A549 (cell line): Measurements from ENCODE around the gene FCER1G.

Source experiments
- CEBPB ChIP-seq, 2 experiments: fragments of >200 bp in 1 of 2; sonication (Bioruptor Twin) in 1 of 2; formaldehyde crosslinking in 1 of 2; IDR thresholded peaks; 2 replicates each; pipeline ENCODE4 v1.6.1; 2012 to 2016
- EP300 ChIP-seq, 2 experiments: fragments of >200 bp; sonication (Bioruptor Twin); formaldehyde crosslinking; IDR thresholded peaks; 2 replicates in 1 of 2; 3 replicates in 1 of 2; pipeline ENCODE4 v1.6.1; 2016 to 2017
- HDAC2 ChIP-seq: fragments of 200-600 bp; sonication (generic); IDR thresholded peaks from 2 replicates; pipeline ENCODE4 v1.6.1; 2016
- MAX ChIP-seq: IDR thresholded peaks from 2 replicates; pipeline ENCODE4 v1.6.1; 2012
- MAZ ChIP-seq: fragments of 150-350 bp; IDR thresholded peaks from 2 replicates; pipeline ENCODE4 v1.6.1; 2014; ENCODE audit warnings: antibody characterized with exemption, low read depth, low read length, borderline replicate concordance
- POLR2A ChIP-seq: IDR thresholded peaks from 2 replicates; pipeline ENCODE4 v1.6.1; 2012; ENCODE audit warnings: mild to moderate bottlenecking, low read length
- REST ChIP-seq: fragments of 200-600 bp; sonication (generic); IDR thresholded peaks from 2 replicates; pipeline ENCODE4 v1.6.1; 2016; ENCODE audit warnings: antibody characterized with exemption, mild to moderate bottlenecking, moderate library complexity
- SMC3 ChIP-seq: fragments of >200 bp; sonication (Bioruptor Twin); formaldehyde crosslinking; IDR thresholded peaks from 3 replicates; pipeline ENCODE4 v1.6.1; 2018; ENCODE audit warnings: inconsistent platforms
- ZFP36 ChIP-seq: fragments of 450-650 bp; IDR thresholded peaks from 2 replicates; pipeline ENCODE4 v1.6.1; 2014; ENCODE audit warnings: borderline replicate concordance; ENCODE audit not compliant: partially characterized antibody
- ZNF302 ChIP-seq: fragments of 250-450 bp; sonication (Bioruptor Pico); IDR thresholded peaks from 2 replicates; pipeline ENCODE4 v1.9.0; 2021; ENCODE audit warnings: inconsistent platforms, mild to moderate bottlenecking, moderate library complexity
- TF ChIP-seq, protein P1 (sequence below): fragments of >200 bp; sonication (Bioruptor Twin); formaldehyde crosslinking; IDR thresholded peaks from 3 replicates; pipeline ENCODE4 v1.5.1; 2016
- TF ChIP-seq, protein P2 (sequence below): fragments of >200 bp; sonication (Bioruptor Twin); formaldehyde crosslinking; IDR thresholded peaks from 2 replicates; pipeline ENCODE4 v1.6.1; 2016
- TF ChIP-seq, protein P3 (sequence below): fragments of 250-450 bp; sonication (Bioruptor Pico); IDR thresholded peaks from 2 replicates; pipeline ENCODE4 v1.5.0; 2021; ENCODE audit warnings: mild to moderate bottlenecking, moderate library complexity, borderline replicate concordance

DNA sequence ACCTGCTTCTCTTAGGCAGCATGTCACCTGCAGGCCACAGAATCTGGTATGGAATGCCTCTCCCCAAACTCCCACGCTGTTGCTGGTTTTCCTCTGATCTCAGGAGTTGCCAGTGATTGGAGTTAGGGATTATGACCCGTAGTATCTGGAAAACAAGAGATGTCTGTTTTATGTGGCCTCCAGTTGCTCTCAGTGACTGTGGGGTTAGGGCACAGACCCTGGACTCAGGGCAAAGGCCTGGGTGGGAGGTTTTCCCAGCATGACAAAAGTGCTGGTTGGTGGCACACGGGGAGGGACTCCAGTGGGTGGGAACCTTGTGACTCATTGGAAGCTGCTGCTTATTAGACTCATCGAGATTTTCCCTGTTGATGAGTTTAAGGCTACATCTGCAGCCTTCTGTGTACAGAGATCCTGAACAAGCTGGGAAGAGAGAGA is 23.0 kb downstream of the FCER1G start, which contains the start of gene NR1I3:
- TF ChIP-seq POLR2A (no peak), MAX (no peak), EP300 (IDR thresholded peaks at IDR 0.05) (no peak), MAZ (no peak), ZFP36 (no peak), REST (no peak), SMC3 (no peak), HDAC2 (no peak), CEBPB (IDR thresholded peaks at IDR 0.05) (no peak), ZNF302 (no peak)
- TF ChIP-seq, protein P1, sequence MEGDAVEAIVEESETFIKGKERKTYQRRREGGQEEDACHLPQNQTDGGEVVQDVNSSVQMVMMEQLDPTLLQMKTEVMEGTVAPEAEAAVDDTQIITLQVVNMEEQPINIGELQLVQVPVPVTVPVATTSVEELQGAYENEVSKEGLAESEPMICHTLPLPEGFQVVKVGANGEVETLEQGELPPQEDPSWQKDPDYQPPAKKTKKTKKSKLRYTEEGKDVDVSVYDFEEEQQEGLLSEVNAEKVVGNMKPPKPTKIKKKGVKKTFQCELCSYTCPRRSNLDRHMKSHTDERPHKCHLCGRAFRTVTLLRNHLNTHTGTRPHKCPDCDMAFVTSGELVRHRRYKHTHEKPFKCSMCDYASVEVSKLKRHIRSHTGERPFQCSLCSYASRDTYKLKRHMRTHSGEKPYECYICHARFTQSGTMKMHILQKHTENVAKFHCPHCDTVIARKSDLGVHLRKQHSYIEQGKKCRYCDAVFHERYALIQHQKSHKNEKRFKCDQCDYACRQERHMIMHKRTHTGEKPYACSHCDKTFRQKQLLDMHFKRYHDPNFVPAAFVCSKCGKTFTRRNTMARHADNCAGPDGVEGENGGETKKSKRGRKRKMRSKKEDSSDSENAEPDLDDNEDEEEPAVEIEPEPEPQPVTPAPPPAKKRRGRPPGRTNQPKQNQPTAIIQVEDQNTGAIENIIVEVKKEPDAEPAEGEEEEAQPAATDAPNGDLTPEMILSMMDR = no peak
- TF ChIP-seq, protein P2, sequence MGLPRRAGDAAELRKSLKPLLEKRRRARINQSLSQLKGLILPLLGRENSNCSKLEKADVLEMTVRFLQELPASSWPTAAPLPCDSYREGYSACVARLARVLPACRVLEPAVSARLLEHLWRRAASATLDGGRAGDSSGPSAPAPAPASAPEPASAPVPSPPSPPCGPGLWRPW = no peak
- TF ChIP-seq, protein P3, sequence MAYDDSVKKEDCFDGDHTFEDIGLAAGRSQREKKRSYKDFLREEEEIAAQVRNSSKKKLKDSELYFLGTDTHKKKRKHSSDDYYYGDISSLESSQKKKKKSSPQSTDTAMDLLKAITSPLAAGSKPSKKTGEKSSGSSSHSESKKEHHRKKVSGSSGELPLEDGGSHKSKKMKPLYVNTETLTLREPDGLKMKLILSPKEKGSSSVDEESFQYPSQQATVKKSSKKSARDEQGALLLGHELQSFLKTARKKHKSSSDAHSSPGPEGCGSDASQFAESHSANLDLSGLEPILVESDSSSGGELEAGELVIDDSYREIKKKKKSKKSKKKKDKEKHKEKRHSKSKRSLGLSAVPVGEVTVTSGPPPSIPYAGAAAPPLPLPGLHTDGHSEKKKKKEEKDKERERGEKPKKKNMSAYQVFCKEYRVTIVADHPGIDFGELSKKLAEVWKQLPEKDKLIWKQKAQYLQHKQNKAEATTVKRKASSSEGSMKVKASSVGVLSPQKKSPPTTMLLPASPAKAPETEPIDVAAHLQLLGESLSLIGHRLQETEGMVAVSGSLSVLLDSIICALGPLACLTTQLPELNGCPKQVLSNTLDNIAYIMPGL (CRISPR knock-in tag) = no peak
